ENCODE data around the gene ZFP36.

GRCh38 chr19:39419003-39419402 lies 12.4 kb downstream of the ZFP36 start:
- TF ChIP-seq CTCF (IDR thresholded peaks at IDR 0.05) (no peak), POLR2A (IDR thresholded peaks at IDR 0.05) (no peak)
